Globus pallidus (tissue), 1 donor: ENCODE data around the gene ING3.
A peak's percentile ranks its signal among the peaks of the same experiment; 100 is the strongest.
"Not testable (repeated sequence)": the region's sequence is repeated elsewhere in the genome, so short reads cannot be mapped to it uniquely, and the experiment has no call there.

Experiments
- DNase-seq: peaks from one replicate; pipeline ENCODE4 v3.0.0-alpha.2; 2015; ENCODE audit warnings: low spot score

Gene ING3

GRCh38 chr7:120951309-120951699 is 727 bp downstream of the ING3 start:
- no peak for DNase-seq

GRCh38 chr7:120951826-120952225 is 1.2 kb downstream of the ING3 start:
- no peak for DNase-seq

- DNase-seq = no peak
These were observed 5.1 kb downstream of the ING3 start for GRCh38 chr7:120955577-120956149.

- no peak for DNase-seq
These were observed 9.4 kb downstream of the ING3 start for GRCh38 chr7:120959929-120960484.

DNA sequence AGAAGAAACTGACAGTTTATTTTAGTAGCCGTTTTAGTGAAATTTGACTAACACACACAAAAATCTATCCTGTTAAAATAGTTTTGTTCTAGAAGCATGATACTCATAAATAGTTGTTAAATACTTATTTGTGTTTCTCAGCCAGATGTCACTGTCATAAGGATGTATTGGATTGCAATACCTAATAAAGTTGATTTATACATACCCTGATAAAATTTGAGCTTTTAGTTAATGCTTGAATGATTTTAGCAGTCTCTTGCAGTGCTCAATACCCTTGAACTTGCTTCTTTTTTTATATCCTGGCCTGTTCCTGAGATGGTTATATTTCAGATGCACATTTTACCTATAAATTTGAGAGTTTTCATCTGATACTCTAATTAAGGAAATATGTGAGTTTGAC is 10.1 kb downstream of the ING3 start:
- no peak for DNase-seq

GRCh38 chr7:120961638-120962173 is 11.1 kb downstream of the ING3 start:
- no peak for DNase-seq

GRCh38 chr7:120964088-120964487 is 13.5 kb downstream of the ING3 start:
- DNase-seq = no peak

GRCh38 chr7:120966961-120967360 is 16.4 kb downstream of the ING3 start:
- no peak for DNase-seq

- no peak for DNase-seq
These were observed 23.3 kb downstream of the ING3 start for GRCh38 chr7:120973849-120974248.

- no peak for DNase-seq
These were observed 29.4 kb downstream of the ING3 start for GRCh38 chr7:120979765-120980499.

- DNase-seq = no peak
These were observed 30.5 kb downstream of the ING3 start for GRCh38 chr7:120981117-120981516.

DNA sequence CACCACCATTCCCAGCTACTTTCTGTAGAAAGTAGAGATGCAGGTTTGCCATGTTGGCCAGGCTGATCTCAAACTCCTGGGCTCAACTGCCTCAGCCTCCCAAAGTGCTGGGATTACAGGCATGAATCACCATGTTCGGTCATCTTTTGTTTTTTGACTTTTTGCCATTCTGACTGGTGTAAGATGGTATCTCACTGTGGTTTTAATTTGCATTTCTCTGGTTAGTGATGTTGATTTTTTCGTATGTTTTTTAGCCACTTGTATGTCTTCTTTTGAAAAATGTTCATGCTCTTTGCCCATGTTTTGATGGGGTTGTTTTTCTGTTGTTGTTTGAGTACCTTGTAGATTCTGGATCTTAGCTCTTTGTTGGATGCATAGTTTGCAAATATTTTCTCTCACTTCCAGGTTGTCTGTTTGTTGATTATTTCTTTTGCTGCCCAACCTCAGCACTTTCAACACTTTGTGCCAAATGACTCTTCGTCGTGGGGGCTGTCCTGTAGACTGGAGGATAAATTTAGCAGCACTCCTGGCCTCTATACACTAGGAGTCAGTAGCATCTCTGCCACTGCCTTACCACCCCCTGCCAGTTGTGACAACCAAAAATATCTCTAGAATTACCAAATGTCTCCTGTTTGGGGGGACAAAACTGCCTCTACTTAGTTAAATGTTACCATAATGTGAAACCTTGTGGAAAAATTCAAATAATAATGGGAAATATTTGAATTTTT is 31.5 kb downstream of the ING3 start:
- no peak for DNase-seq

DNA sequence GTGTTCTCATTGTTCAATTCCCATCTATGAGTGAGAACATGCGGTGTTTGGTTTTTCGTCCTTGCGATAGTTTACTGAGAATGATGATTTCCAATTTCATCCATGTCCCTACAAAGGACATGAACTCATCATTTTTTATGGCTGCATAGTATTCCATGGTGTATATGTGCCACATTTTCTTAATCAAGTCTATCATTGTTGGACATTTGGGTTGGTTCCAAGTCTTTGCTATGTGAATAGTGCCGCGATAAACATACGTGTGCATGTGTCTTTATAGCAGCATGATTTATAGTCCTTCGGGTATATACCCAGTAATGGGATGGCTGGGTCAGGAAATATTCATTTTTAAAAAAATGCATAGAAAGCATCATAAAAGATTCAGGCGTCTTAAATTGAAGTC is 33.0 kb downstream of the ING3 start:
- not testable (repeated sequence) for DNase-seq

- no peak for DNase-seq
These were observed 33.8 kb downstream of the ING3 start for GRCh38 chr7:120984406-120984805.

DNA sequence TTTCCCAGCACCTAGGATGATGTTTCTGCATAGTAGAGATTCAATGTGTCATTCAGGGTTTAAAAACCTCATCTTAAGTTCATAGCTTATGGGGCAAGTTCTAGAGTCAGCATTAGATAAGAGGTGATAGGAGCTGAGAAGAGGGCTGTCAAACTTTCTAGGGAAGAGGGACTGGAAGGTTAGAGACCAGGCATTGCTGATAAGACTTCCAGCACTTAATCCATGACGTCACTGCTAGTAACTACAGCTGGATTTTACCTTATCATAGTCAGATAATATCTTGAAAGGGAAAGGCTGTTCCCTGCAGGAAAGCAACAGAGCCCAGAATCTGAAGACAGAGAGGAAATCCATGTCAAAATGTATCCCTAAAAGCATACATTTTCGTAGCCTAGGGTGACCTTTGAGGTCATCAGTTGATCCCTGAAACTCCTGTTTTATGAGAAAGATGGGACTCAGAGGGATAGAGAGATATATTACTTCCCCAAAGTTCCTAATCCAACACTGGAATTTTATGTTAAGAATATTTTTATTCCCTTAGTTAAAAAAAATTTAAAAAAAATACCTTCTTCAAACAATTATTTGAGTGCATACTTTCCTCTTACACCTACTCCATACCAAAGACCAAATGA is 34.7 kb downstream of the ING3 start:
- DNase-seq = no peak

DNA sequence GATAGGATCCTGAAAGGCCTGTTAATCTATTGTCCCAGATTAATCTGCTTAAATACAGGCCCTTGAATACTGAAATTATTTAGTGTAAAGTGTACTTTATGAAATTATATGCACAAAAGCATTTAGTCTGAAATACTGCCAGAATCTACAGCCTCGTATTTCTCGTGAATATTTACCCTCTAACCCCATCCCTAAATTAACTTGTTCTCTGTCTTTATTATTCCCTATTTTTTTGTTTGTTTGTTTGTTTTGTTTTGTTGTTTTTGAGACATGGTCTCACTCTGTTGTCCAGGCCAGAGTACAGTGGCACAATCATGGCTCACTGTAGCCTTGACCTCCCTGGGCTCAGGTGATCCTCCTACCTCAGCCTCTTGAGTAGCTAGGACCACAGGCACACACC is 35.3 kb downstream of the ING3 start:
- no peak for DNase-seq

- DNase-seq = no peak
These were observed 36.1 kb downstream of the ING3 start for GRCh38 chr7:120986650-120987049.

GRCh38 chr7:120987280-120987679 is 36.7 kb downstream of the ING3 start:
- DNase-seq = no peak

DNA sequence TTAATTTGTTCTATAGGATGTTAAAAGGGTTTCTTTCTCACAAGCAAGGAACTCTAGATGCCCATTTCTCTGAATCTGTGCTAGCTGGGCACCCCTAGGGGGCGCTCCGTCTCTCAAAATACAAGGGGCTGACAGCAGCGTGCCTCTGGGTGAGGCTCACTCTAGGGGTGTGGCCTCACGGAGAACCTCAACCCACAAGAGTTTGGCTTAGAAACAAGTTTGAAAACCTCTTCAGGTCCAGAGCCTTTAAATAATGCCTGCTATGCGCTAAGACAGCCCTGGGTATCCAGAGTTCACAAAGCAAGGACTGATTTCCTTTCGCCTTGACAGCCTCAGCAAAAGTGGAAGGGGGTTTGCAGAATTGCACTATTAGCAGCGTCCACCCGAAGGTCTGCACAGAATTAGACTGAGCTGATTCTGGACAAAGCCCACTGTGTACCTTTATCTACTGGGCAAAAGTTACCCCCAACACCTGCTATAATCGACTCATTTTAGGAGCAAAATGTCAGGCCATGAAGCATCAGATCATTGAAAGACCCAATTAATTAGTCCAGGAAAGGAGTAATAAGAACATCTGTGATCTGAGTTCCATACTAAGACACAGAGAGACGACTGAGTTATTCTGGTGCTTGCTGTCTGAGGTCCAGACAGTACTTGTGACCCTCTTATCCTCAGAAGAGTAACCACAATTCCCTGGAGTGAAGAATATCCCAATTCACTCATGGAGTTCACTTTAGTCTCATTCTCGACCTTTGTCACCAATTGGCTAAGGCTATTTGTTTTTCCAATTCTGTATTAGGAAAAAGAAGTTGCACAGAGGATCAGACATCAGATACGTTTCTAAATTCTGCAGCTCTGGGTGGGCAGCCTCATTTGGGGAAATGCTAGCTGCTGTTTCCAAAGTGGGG is 37.4 kb downstream of the ING3 start:
- DNase-seq = peak; percentile 87

DNA sequence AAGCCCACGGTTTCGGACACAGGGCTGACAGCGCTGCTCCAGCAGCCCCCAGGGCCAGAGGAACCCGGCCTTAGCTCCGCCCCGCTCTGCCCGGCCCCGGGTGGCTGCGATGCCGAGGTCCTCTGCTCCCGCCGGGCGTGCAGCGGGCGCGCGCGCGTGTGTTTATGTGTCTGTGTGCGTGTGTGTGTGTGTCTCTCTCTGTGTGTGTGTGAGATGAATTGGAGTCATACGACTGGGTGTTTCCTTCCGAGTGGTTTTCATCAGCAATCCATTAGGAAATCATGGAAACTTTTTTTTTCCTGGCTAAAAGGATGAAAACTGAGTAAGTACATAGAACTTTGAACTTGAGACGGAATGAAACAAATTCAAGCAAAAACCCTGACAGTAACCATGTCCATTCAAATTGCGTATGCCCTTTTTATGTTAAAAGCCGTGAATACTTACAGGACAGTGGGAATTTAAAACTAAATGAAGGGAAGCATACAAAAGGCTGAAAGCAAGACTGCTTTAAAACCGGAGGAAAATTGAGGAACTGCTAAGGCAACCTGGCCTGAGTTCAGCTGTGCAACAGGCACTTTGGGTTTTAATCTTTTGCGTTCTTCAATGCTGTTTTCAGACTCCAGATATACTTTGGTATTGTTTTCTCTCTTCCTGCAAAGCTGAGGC is 38.1 kb downstream of the ING3 start, which contains the start of gene CPED1:
CPED1 (plus strand) TSS at position 121 of the 666 bp plus-strand sequence. CDS start 911 bp downstream, outside the sequence.
- peak; percentile 61 for DNase-seq
